Neuronal stem cell (in vitro differentiated cells): ENCODE measurements around the gene HOXA13.

Source experiments
- DNase-seq: peaks from one replicate; pipeline ENCODE4 v3.0.0-alpha.2; 2013; ENCODE audit warnings: low spot score
- H2AFZ ChIP-seq: one replicate; pipeline ENCODE4 v1.6.1; 2013; ENCODE audit warnings: mild to moderate bottlenecking, low read length, inconsistent platforms
- H2AK5ac ChIP-seq: 2 replicates; pipeline ENCODE4 v1.6.1; 2013; ENCODE audit warnings: low read depth, mild to moderate bottlenecking, inconsistent platforms, low read length, moderate library complexity, mixed read lengths
- H2BK120ac ChIP-seq: 2 replicates; pipeline ENCODE4 v1.6.1; 2013; ENCODE audit warnings: low read depth, mild to moderate bottlenecking, inconsistent platforms, low read length, moderate library complexity, mixed read lengths
- H2BK12ac ChIP-seq: one replicate; pipeline ENCODE4 v1.6.1; 2013; ENCODE audit warnings: low read length, inconsistent platforms
- H2BK15ac ChIP-seq: 2 replicates; pipeline ENCODE4 v1.6.1; 2013; ENCODE audit warnings: mild to moderate bottlenecking, low read length, inconsistent platforms, mixed read lengths
- H2BK5ac ChIP-seq: one replicate; pipeline ENCODE4 v1.6.1; 2013; ENCODE audit warnings: inconsistent platforms, mild to moderate bottlenecking, low read length, moderate library complexity
- H3K14ac ChIP-seq: one replicate; pipeline ENCODE4 v1.6.1; 2013; ENCODE audit warnings: low read length, inconsistent platforms
- H3K18ac ChIP-seq: 2 replicates; pipeline ENCODE4 v1.6.1; 2013; ENCODE audit warnings: low read length, inconsistent platforms
- H3K23ac ChIP-seq: 2 replicates; pipeline ENCODE4 v1.6.1; 2013; ENCODE audit warnings: low read depth, mild to moderate bottlenecking, mixed read lengths, low read length, inconsistent platforms; ENCODE audit not compliant: poor library complexity
- H3K27ac ChIP-seq: replicated peaks from 3 replicates; pipeline ENCODE4 v1.5.1; 2013; ENCODE audit warnings: low read length, inconsistent platforms
- H3K27me3 ChIP-seq, 3 experiments: 2 replicates each; pipeline ENCODE4 v1.6.1; 2013; ENCODE audit warnings: low read length in 3 of 3, mild to moderate bottlenecking in 2 of 3, inconsistent platforms in 1 of 3, low read depth in 1 of 3, mixed read lengths in 1 of 3, moderate library complexity in 1 of 3; ENCODE audit not compliant: control insufficient read depth in 3 of 3, insufficient read depth in 3 of 3
- H3K36me3 ChIP-seq, 2 donors: replicated peaks in 1 of 2; 2 replicates each; pipeline ENCODE4 v1.6.1; 2013; ENCODE audit warnings: low read length in 2 of 2; ENCODE audit not compliant: control insufficient read depth in 2 of 2, insufficient read depth in 2 of 2
- H3K4ac ChIP-seq: 2 replicates; pipeline ENCODE4 v1.6.1; 2013; ENCODE audit warnings: inconsistent platforms, mild to moderate bottlenecking, low read length, moderate library complexity
- H3K4me1 ChIP-seq, 2 donors: 1 replicate in 1 of 2; 2 replicates in 1 of 2; pipeline ENCODE4 v1.6.1; 2013; ENCODE audit warnings: low read length in 2 of 2, low read depth in 1 of 2; ENCODE audit not compliant: control insufficient read depth in 2 of 2, insufficient read depth in 1 of 2
- H3K4me2 ChIP-seq: one replicate; pipeline ENCODE4 v1.6.1; 2013; ENCODE audit warnings: mild to moderate bottlenecking, low read length, inconsistent platforms; ENCODE audit not compliant: insufficient read depth, poor library complexity, severe bottlenecking
- H3K4me3 ChIP-seq, 2 donors: 2 replicates each; pipeline ENCODE4 v1.5.1; 2013; ENCODE audit warnings: low read length in 2 of 2, mild to moderate bottlenecking in 2 of 2, inconsistent platforms in 1 of 2, moderate library complexity in 1 of 2
- H3K79me1 ChIP-seq: one replicate; pipeline ENCODE4 v1.6.1; 2013; ENCODE audit warnings: low read depth, mild to moderate bottlenecking, inconsistent platforms, low read length, moderate library complexity
- H3K9ac ChIP-seq: one replicate; pipeline ENCODE4 v1.6.1; 2013; ENCODE audit warnings: mild to moderate bottlenecking, low read depth, low read length, inconsistent platforms; ENCODE audit not compliant: poor library complexity
- H3K9me3 ChIP-seq, 2 donors: replicated peaks in 1 of 2; 2 replicates each; pipeline versions ENCODE3 to v1.6.1; 2013; ENCODE audit warnings: low read length in 2 of 2, mild to moderate bottlenecking in 2 of 2, inconsistent platforms in 1 of 2, low read depth in 1 of 2, mixed read lengths in 1 of 2, moderate library complexity in 1 of 2; ENCODE audit not compliant: control insufficient read depth in 2 of 2, insufficient read depth in 1 of 2
- H4K8ac ChIP-seq: one replicate; pipeline ENCODE4 v1.6.1; 2013; ENCODE audit warnings: low read depth, mild to moderate bottlenecking, inconsistent platforms, low read length, moderate library complexity
- H4K91ac ChIP-seq: one replicate; pipeline ENCODE4 v1.6.1; 2013; ENCODE audit warnings: low read length, low read depth, mild to moderate bottlenecking, inconsistent platforms; ENCODE audit not compliant: poor library complexity
- WGBS, 2 donors: extraction: QIAGEN DNeasy Blood & Tissue Kit; methylation state at CpG; one replicate each; pipeline ENCODE4 v1.1.7; 2013; ENCODE audit warnings: missing lambda C conversion rate in 2 of 2, mixed read lengths in 1 of 2; ENCODE audit not compliant: insufficient read length in 2 of 2, insufficient replicate concordance in 1 of 2; ENCODE audit errors: extremely low coverage in 2 of 2; 5-methylcytosine and 5-hydroxymethylcytosine counted together

Gene HOXA13

DNA sequence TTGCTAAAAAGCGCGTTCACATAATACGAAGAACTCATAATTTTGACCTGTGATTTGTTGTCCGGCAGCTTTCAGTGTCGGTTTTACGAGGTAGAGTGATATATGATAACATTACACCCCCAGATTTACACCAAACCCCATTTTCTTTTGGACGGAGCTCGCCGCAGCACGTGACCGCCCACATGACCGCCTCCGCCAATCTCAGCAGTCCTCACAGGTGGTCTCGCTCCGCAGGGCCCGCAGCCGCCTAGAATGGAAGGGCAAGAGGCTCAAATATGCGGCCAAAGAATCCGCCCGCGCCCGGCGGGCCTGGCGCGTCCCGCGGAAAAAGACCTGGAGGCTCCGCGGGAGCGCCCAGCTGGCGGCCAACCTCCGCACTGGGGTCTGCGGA, 43.4 kb downstream of the HOXA13 start, which contains the start of gene HOXA7:
HOXA7 (minus strand) TSS at position 168 of the 391 bp plus-strand sequence; CDS start at position 38, 130 bp downstream.
- Histone ChIP-seq H3K36me3 (no peaks in the 10 kb centered on the region), H3K27ac (no peak within 1 kb of the TSS), H3K4me3 (peak within 1 kb of the TSS in 1 of 2 donors; percentile 26), H3K4me1 (no peaks in the 10 kb centered on the region), H3K4ac (no peak within 1 kb of the TSS), H2BK12ac (no peak within 1 kb of the TSS), H2BK5ac (no peak within 1 kb of the TSS), H3K27me3 (peaks cover 81 to 99% (median 94%) of the 10 kb centered on the region in 3 experiments), H2AFZ (peak within 1 kb of the TSS; percentile 79), H3K9ac (no peak within 1 kb of the TSS), H3K4me2 (peak within 1 kb of the TSS; percentile 23), H3K9me3 (peaks cover 25 to 40% of the 10 kb centered on the region in 2 donors), H3K23ac (no peak within 1 kb of the TSS), H3K79me1 (no peaks in the 10 kb centered on the region), H2BK15ac (no peak within 1 kb of the TSS), H4K91ac (no peak within 1 kb of the TSS), H4K8ac (no peak within 1 kb of the TSS), H2BK120ac (no peak within 1 kb of the TSS), H3K18ac (no peak within 1 kb of the TSS), H2AK5ac (no peak within 1 kb of the TSS), H3K14ac (no peak within 1 kb of the TSS)
- WGBS, 2 donors, result no CpG with 5 or more reads among the region's 33 CpGs
- DNase-seq, result no peak

GRCh38 chr7:27155816-27156507, 43.9 kb downstream of the HOXA13 start:
- no peak for DNase-seq
- Histone ChIP-seq H3K79me1 (no peaks in the 10 kb centered on the region), H3K23ac (no peak overlapping the region), H3K27me3 (peaks cover 86 to 99% (median 96%) of the 10 kb centered on the region in 3 experiments), H3K27ac (no peak overlapping the region), H3K14ac (no peak overlapping the region), H2AFZ (peak overlapping the region; percentile 79), H2BK120ac (no peak overlapping the region), H2BK12ac (no peak overlapping the region), H2AK5ac (no peak overlapping the region), H3K36me3 (no peaks in the 10 kb centered on the region), H4K8ac (no peak overlapping the region), H2BK5ac (no peak overlapping the region), H4K91ac (no peak overlapping the region), H3K9me3 (peaks cover 25 to 44% of the 10 kb centered on the region in 2 donors), H3K18ac (no peak overlapping the region), H3K9ac (no peak overlapping the region), H2BK15ac (no peak overlapping the region), H3K4ac (no peak overlapping the region), H3K4me1 (no peaks in the 10 kb centered on the region), H3K4me2 (peak overlapping the region; percentile 23), H3K4me3 (peak overlapping the region in 1 of 2 donors; percentile 26)
- WGBS, 2 donors, result no CpG with 5 or more reads among the region's 63 CpGs

- Histone ChIP-seq H2AK5ac (no peak overlapping the region), H2AFZ (peak overlapping the region; percentile 68), H3K27me3 (peaks cover 88 to 100% (median 98%) of the 10 kb centered on the region in 3 experiments), H2BK120ac (no peak overlapping the region), H3K4me1 (no peaks in the 10 kb centered on the region), H4K91ac (no peak overlapping the region), H3K4ac (no peak overlapping the region), H2BK12ac (no peak overlapping the region), H3K27ac (no peak overlapping the region), H3K23ac (no peak overlapping the region), H3K18ac (no peak overlapping the region), H3K36me3 (no peaks in the 10 kb centered on the region), H3K9ac (no peak overlapping the region), H2BK15ac (no peak overlapping the region), H3K79me1 (no peaks in the 10 kb centered on the region), H2BK5ac (no peak overlapping the region), H3K4me2 (no peak overlapping the region), H3K14ac (no peak overlapping the region), H3K4me3 (no peak overlapping the region), H3K9me3 (peaks cover 24 to 46% of the 10 kb centered on the region in 2 donors), H4K8ac (no peak overlapping the region)
- no CpG with 5 or more reads among the region's 48 CpGs for WGBS, 2 donors
- DNase-seq, result no peak
These were observed 44.7 kb downstream of the HOXA13 start for GRCh38 chr7:27154901-27155815.

- no peak overlapping the region for H4K91ac ChIP-seq
- no peak overlapping the region for H3K4ac ChIP-seq
- no peak overlapping the region for H3K27ac ChIP-seq
- no peak overlapping the region for H4K8ac ChIP-seq
- H2AFZ ChIP-seq, result no peak overlapping the region
- H3K4me1 ChIP-seq, result no peaks in the 10 kb centered on the region
- no peak overlapping the region for H2BK15ac ChIP-seq
- WGBS, 2 donors, result no CpG with 5 or more reads among the region's 10 CpGs
- peaks cover 86 to 99% (median 98%) of the 10 kb centered on the region in 3 experiments for H3K27me3 ChIP-seq
- no peak overlapping the region for H3K14ac ChIP-seq
- H2BK120ac ChIP-seq, result no peak overlapping the region
- DNase-seq, result no peak
- no peak overlapping the region for H3K23ac ChIP-seq
- H2BK12ac ChIP-seq, result no peak overlapping the region
- H3K9me3 ChIP-seq, result peaks cover 17 to 42% of the 10 kb centered on the region in 2 donors
- no peaks in the 10 kb centered on the region for H3K79me1 ChIP-seq
- no peak overlapping the region for H3K4me3 ChIP-seq
- H3K18ac ChIP-seq, result no peak overlapping the region
- H2AK5ac ChIP-seq, result no peak overlapping the region
- no peak overlapping the region for H3K9ac ChIP-seq
- H2BK5ac ChIP-seq, result no peak overlapping the region
- H3K36me3 ChIP-seq, result no peaks in the 10 kb centered on the region
- H3K4me2 ChIP-seq, result no peak overlapping the region
These were observed 45.5 kb downstream of the HOXA13 start for GRCh38 chr7:27154369-27154768.
